Trophoblast cell (in vitro differentiated cells and primary cell): ENCODE data around the gene GLIS1.

Experiments
- DNase-seq, 2 donors: peaks; one replicate each; pipeline ENCODE4 v3.0.0-alpha.2; 2016
- H2AFZ ChIP-seq: 2 replicates; pipeline ENCODE4 v1.6.1; 2013; ENCODE audit warnings: low read length, moderate library complexity, mild to moderate bottlenecking; ENCODE audit not compliant: insufficient read depth, poor library complexity
- H2AK5ac ChIP-seq: 2 replicates; pipeline ENCODE4 v1.6.1; 2013; ENCODE audit warnings: mild to moderate bottlenecking, low read length
- H2BK120ac ChIP-seq: 2 replicates; pipeline ENCODE4 v1.6.1; 2013; ENCODE audit warnings: low read length, mild to moderate bottlenecking, moderate library complexity; ENCODE audit not compliant: insufficient read depth, poor library complexity
- H2BK12ac ChIP-seq: 2 replicates; pipeline ENCODE4 v1.6.1; 2013; ENCODE audit warnings: mild to moderate bottlenecking, low read length, moderate library complexity
- H2BK5ac ChIP-seq: 2 replicates; pipeline ENCODE4 v1.6.1; 2013; ENCODE audit warnings: low read length, low read depth, moderate library complexity, mild to moderate bottlenecking; ENCODE audit not compliant: poor library complexity
- H3K14ac ChIP-seq: 2 replicates; pipeline ENCODE4 v1.6.1; 2013; ENCODE audit warnings: mild to moderate bottlenecking, low read length
- H3K18ac ChIP-seq: 2 replicates; pipeline ENCODE4 v1.6.1; 2013; ENCODE audit warnings: mild to moderate bottlenecking, low read length
- H3K23ac ChIP-seq: 2 replicates; pipeline ENCODE4 v1.6.1; 2013; ENCODE audit warnings: low read length
- H3K27ac ChIP-seq: 2 replicates; pipeline ENCODE4 v1.5.1; 2013; ENCODE audit warnings: low read depth, mild to moderate bottlenecking, inconsistent platforms, low read length, moderate library complexity
- H3K27me3 ChIP-seq: 2 replicates; pipeline ENCODE4 v1.6.1; 2013; ENCODE audit warnings: inconsistent platforms, mild to moderate bottlenecking, low read length, moderate library complexity; ENCODE audit not compliant: insufficient read depth
- H3K36me3 ChIP-seq, 2 experiments: 1 replicate in 1 of 2; 2 replicates in 1 of 2; pipeline ENCODE4 v1.6.1; 2013; ENCODE audit warnings: low read length in 2 of 2, mild to moderate bottlenecking in 2 of 2, moderate library complexity in 1 of 2; ENCODE audit not compliant: insufficient read depth in 2 of 2, control insufficient read depth in 1 of 2
- H3K4ac ChIP-seq: 2 replicates; pipeline ENCODE4 v1.6.1; 2013; ENCODE audit warnings: low read depth, mild to moderate bottlenecking, low read length, moderate library complexity
- H3K4me1 ChIP-seq, 2 experiments: 1 replicate in 1 of 2; 2 replicates in 1 of 2; pipeline ENCODE4 v1.6.1; 2013; ENCODE audit warnings: low read length in 2 of 2, mild to moderate bottlenecking in 2 of 2, moderate library complexity in 1 of 2; ENCODE audit not compliant: insufficient read depth in 2 of 2, control insufficient read depth in 1 of 2
- H3K4me2 ChIP-seq: 2 replicates; pipeline ENCODE4 v1.6.1; 2013; ENCODE audit warnings: inconsistent platforms, mild to moderate bottlenecking, low read length, moderate library complexity
- H3K4me3 ChIP-seq: 2 replicates; pipeline ENCODE4 v1.5.1; 2013; ENCODE audit warnings: mild to moderate bottlenecking, low read depth, low read length, inconsistent platforms
- H3K79me1 ChIP-seq: one replicate; pipeline ENCODE4 v1.6.1; 2013; ENCODE audit warnings: low read length
- H3K79me2 ChIP-seq: 2 replicates; pipeline ENCODE4 v1.6.1; 2013; ENCODE audit warnings: low read length, mild to moderate bottlenecking; ENCODE audit not compliant: control insufficient read depth, insufficient read depth, poor library complexity
- H3K9ac ChIP-seq: 2 replicates; pipeline ENCODE4 v1.6.1; 2013; ENCODE audit warnings: mild to moderate bottlenecking, low read length
- H3K9me3 ChIP-seq: 2 replicates; pipeline ENCODE4 v1.6.1; 2013; ENCODE audit warnings: low read depth, mild to moderate bottlenecking, control low read depth, inconsistent platforms, low read length; ENCODE audit not compliant: insufficient read depth
- H4K12ac ChIP-seq: 2 replicates; pipeline ENCODE4 v1.6.1; 2013; ENCODE audit warnings: low read depth, mild to moderate bottlenecking, low read length, moderate library complexity
- H4K8ac ChIP-seq: 2 replicates; pipeline ENCODE4 v1.6.1; 2013; ENCODE audit warnings: low read depth, mild to moderate bottlenecking, low read length, moderate library complexity
- H4K91ac ChIP-seq: one replicate; pipeline ENCODE4 v1.6.1; 2013; ENCODE audit warnings: low read depth, mild to moderate bottlenecking, low read length, moderate library complexity
- WGBS: extraction: QIAGEN DNeasy Blood & Tissue Kit; methylation state at CpG from one replicate; pipeline ENCODE4 v1.1.7; 2013; ENCODE audit warnings: missing lambda C conversion rate; ENCODE audit not compliant: insufficient read length, insufficient coverage; ENCODE audit errors: extremely low coverage; 5-methylcytosine and 5-hydroxymethylcytosine counted together

Gene GLIS1

GRCh38 chr1:53577761-53578100, 161.2 kb downstream of the GLIS1 start:
- no peaks in the 10 kb centered on the region for H3K36me3 ChIP-seq
- no peaks in the 10 kb centered on the region for H3K79me1 ChIP-seq
- no peaks in the 10 kb centered on the region for H3K27me3 ChIP-seq
- no peak overlapping the region for H2AK5ac ChIP-seq
- no peaks in the 10 kb centered on the region for H3K79me2 ChIP-seq
- H3K9ac ChIP-seq = no peak overlapping the region
- no peak overlapping the region for H3K23ac ChIP-seq
- no peak overlapping the region for H3K27ac ChIP-seq
- H2BK12ac ChIP-seq = no peak overlapping the region
- no peak for DNase-seq
- peaks cover 0 to 1% of the 10 kb centered on the region in 2 experiments for H3K4me1 ChIP-seq
- H3K4me3 ChIP-seq = no peak overlapping the region
- no peak overlapping the region for H3K14ac ChIP-seq
- H4K12ac ChIP-seq = no peak overlapping the region
- no peak overlapping the region for H4K91ac ChIP-seq
- no peak overlapping the region for H2BK120ac ChIP-seq
- no peak overlapping the region for H3K4ac ChIP-seq
- no peak overlapping the region for H2AFZ ChIP-seq
- no peak overlapping the region for H3K18ac ChIP-seq
- no peak overlapping the region for H4K8ac ChIP-seq
- WGBS = no CpG with 5 or more reads among the region's 4 CpGs
- no peak overlapping the region for H3K4me2 ChIP-seq
- H3K9me3 ChIP-seq = no peaks in the 10 kb centered on the region
- no peak overlapping the region for H2BK5ac ChIP-seq

- Histone ChIP-seq H3K79me1 (no peaks in the 10 kb centered on the region), H2BK5ac (no peak overlapping the region), H3K27me3 (no peaks in the 10 kb centered on the region), H2AFZ (no peak overlapping the region), H3K27ac (no peak overlapping the region), H3K9ac (no peak overlapping the region), H4K8ac (no peak overlapping the region), H3K4me2 (no peak overlapping the region), H3K9me3 (no peaks in the 10 kb centered on the region), H4K91ac (no peak overlapping the region), H3K4ac (no peak overlapping the region), H3K4me1 (peaks cover 0 to 6% of the 10 kb centered on the region in 2 experiments), H3K23ac (no peak overlapping the region), H3K14ac (no peak overlapping the region), H4K12ac (no peak overlapping the region), H2BK120ac (no peak overlapping the region), H3K79me2 (no peaks in the 10 kb centered on the region), H2BK12ac (no peak overlapping the region), H3K4me3 (no peak overlapping the region), H2AK5ac (no peak overlapping the region), H3K36me3 (no peaks in the 10 kb centered on the region), H3K18ac (no peak overlapping the region)
- no peak for DNase-seq
- WGBS = no CpG with 5 or more reads among the region's 5 CpGs
Measured at GRCh38 chr1:53576866-53577760, 161.9 kb downstream of the GLIS1 start.

GRCh38 chr1:53576381-53576801, 162.6 kb downstream of the GLIS1 start:
- no peak overlapping the region for H4K12ac ChIP-seq
- H2BK5ac ChIP-seq = no peak overlapping the region
- no peaks in the 10 kb centered on the region for H3K36me3 ChIP-seq
- no peak overlapping the region for H3K18ac ChIP-seq
- no peak overlapping the region for H2BK120ac ChIP-seq
- H4K91ac ChIP-seq = no peak overlapping the region
- H3K9ac ChIP-seq = no peak overlapping the region
- no peak overlapping the region for H3K4me2 ChIP-seq
- no peak overlapping the region for H3K4ac ChIP-seq
- no peak overlapping the region for H3K4me3 ChIP-seq
- no peak overlapping the region for H3K14ac ChIP-seq
- no peak overlapping the region for H2AFZ ChIP-seq
- no CpG with 5 or more reads among the region's 6 CpGs for WGBS
- H2AK5ac ChIP-seq = no peak overlapping the region
- no peaks in the 10 kb centered on the region for H3K27me3 ChIP-seq
- H3K27ac ChIP-seq = no peak overlapping the region
- no peak overlapping the region for H2BK12ac ChIP-seq
- H3K9me3 ChIP-seq = no peaks in the 10 kb centered on the region
- no peaks in the 10 kb centered on the region for H3K79me1 ChIP-seq
- no peak overlapping the region for H3K23ac ChIP-seq
- H3K4me1 ChIP-seq = peaks cover 0 to 6% of the 10 kb centered on the region in 2 experiments
- H4K8ac ChIP-seq = no peak overlapping the region
- H3K79me2 ChIP-seq = no peaks in the 10 kb centered on the region
- no peak for DNase-seq

GRCh38 chr1:53575955-53576320, 163.0 kb downstream of the GLIS1 start:
- Histone ChIP-seq H4K8ac (no peak overlapping the region), H2AFZ (no peak overlapping the region), H3K9me3 (no peaks in the 10 kb centered on the region), H3K79me1 (no peaks in the 10 kb centered on the region), H2BK120ac (no peak overlapping the region), H3K36me3 (no peaks in the 10 kb centered on the region), H3K9ac (no peak overlapping the region), H3K4me2 (no peak overlapping the region), H3K23ac (no peak overlapping the region), H2AK5ac (no peak overlapping the region), H3K4ac (no peak overlapping the region), H3K4me1 (peaks cover 0 to 6% of the 10 kb centered on the region in 2 experiments), H3K14ac (no peak overlapping the region), H3K27ac (no peak overlapping the region), H2BK12ac (no peak overlapping the region), H3K4me3 (no peak overlapping the region), H4K91ac (no peak overlapping the region), H4K12ac (no peak overlapping the region), H3K79me2 (no peaks in the 10 kb centered on the region), H3K18ac (no peak overlapping the region), H3K27me3 (no peaks in the 10 kb centered on the region), H2BK5ac (no peak overlapping the region)
- DNase-seq = no peak
- WGBS = no CpG with 5 or more reads among the region's 5 CpGs
